ENCODE measurements around the gene KRT9.

- TF ChIP-seq POLR2A (IDR thresholded peaks at IDR 0.05), result no peak
- TF ChIP-seq, protein P1, sequence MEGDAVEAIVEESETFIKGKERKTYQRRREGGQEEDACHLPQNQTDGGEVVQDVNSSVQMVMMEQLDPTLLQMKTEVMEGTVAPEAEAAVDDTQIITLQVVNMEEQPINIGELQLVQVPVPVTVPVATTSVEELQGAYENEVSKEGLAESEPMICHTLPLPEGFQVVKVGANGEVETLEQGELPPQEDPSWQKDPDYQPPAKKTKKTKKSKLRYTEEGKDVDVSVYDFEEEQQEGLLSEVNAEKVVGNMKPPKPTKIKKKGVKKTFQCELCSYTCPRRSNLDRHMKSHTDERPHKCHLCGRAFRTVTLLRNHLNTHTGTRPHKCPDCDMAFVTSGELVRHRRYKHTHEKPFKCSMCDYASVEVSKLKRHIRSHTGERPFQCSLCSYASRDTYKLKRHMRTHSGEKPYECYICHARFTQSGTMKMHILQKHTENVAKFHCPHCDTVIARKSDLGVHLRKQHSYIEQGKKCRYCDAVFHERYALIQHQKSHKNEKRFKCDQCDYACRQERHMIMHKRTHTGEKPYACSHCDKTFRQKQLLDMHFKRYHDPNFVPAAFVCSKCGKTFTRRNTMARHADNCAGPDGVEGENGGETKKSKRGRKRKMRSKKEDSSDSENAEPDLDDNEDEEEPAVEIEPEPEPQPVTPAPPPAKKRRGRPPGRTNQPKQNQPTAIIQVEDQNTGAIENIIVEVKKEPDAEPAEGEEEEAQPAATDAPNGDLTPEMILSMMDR (IDR thresholded peaks at IDR 0.05), result no peak
Measured at GRCh38 chr17:41516147-41516829, 55.6 kb downstream of the KRT9 start.

All from uterus (tissue), 2 donors.